CD4-positive, alpha-beta T cell treated with Interferon alpha-2 for 1 hour (primary cell): ENCODE data around the gene GJA9.

ENCODE experiments used
- DNase-seq, 2 donors: peaks; one replicate each; pipeline ENCODE4 v3.0.0-alpha.2; 2020 to 2022

GJA9 gene

GRCh38 chr1:38829368-38829767 is 52.0 kb downstream of the GJA9 start:
- DNase-seq: no peak

DNA sequence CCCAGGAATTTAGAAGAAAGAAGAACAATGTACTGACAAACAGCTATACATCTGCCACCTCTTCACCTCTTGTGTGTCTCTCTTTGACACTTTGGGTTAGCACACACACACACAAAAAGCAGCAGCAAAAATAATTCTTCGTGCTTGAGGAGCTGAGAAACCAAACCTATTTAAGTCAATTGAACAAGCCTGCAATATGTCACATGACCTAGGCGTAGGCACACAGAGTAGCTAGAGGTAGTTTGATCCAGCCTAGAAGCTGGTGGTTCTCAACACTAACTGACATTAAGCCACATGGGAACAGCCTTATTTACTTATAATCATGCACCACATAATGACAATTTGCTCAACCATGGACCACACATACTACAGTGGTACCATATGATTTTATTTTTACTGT is 54.1 kb downstream of the GJA9 start:
- DNase-seq: no peak

- DNase-seq: no peak
These were observed 54.5 kb downstream of the GJA9 start for GRCh38 chr1:38826886-38827285.

- no peak for DNase-seq
These were observed 55.1 kb downstream of the GJA9 start for GRCh38 chr1:38826262-38826661.
